Measurements from ENCODE around the gene RARRES2. TPM values are rescaled to one million over a fixed set of nuclear protein-coding genes. Genes with fewer than 3 reads are reported as not detected.

Gene RARRES2
- total RNA-seq, 1 donor from 2014 or later: 4.9 TPM

DNA sequence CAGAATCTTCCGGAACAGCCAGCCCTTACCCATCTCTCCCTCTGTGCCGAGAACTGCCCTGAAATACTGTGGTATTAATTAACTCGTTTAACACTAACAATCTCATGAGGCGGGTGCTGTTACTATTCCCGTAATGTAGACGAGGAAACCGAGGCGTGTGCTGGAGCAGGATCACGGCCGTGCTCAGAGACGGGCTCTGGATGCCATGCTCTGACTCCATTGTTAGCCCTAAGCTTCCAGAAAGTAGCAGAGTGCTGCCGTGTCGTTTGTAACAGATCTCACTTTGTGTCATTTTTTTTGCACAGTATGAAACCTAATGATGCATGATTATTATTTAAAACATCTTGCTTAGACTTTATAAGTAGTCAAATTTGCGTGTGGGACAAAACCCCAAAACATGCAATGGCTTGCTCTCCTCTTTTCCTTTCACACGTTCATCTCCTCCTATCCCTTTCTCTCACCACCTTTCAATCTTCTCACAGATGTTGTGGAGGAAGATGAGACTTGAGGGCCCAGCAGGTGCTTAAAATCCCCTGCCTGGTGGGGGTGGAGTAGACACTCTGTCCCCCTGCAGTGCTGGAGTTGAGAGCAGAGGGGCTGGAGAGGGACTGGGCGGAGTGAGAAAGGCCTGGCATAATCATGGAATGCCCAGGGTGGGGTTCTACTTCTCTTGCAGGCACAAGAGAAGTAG lies 17.6 kb downstream of the RARRES2 start:
- H3K36me3 Mint-ChIP-seq (ENCODE audit: low read depth, unreplicated experiment): peaks cover 11% of the 10 kb centered on the region
- H3K4me1 Mint-ChIP-seq (ENCODE audit: unreplicated experiment): peaks cover 30% of the 10 kb centered on the region
- no peak overlapping the region for H3K27ac Mint-ChIP-seq (ENCODE audit: unreplicated experiment)
- H3K9me3 Mint-ChIP-seq (ENCODE audit: unreplicated experiment): no peaks in the 10 kb centered on the region
- H3K27me3 Mint-ChIP-seq (ENCODE audit: unreplicated experiment): peaks cover 15% of the 10 kb centered on the region
- DNase-seq (ENCODE audit: low spot score): no peak
- TF ChIP-seq CTCF (IDR thresholded peaks at IDR 0.05; ENCODE audit: unreplicated experiment): no peak
- peak overlapping the region; percentile 89 for H3K4me3 Mint-ChIP-seq (ENCODE audit: unreplicated experiment)

GRCh38 chr7:150322833-150323681 lies 18.4 kb downstream of the RARRES2 start, which contains the start of the genes ACTR3C and LRRC61:
Gene ACTR3C, minus strand, starts transcription at chr7:150323545. Its CDS starts 28,249 bp downstream, at chr7:150295296.
Gene LRRC61, plus strand, starts transcription at chr7:150323355. Its CDS starts 13,507 bp downstream, at chr7:150336862.
- Mint-ChIP-seq H3K27ac (ENCODE audit: unreplicated experiment) (no peak within 1 kb of the TSS), H3K4me3 (ENCODE audit: unreplicated experiment) (peak within 1 kb of the TSS; percentile 89), H3K36me3 (ENCODE audit: low read depth, unreplicated experiment) (peaks cover 10% of the 10 kb centered on the region), H3K9me3 (ENCODE audit: unreplicated experiment) (no peaks in the 10 kb centered on the region), H3K27me3 (ENCODE audit: unreplicated experiment) (peaks cover 15% of the 10 kb centered on the region), H3K4me1 (ENCODE audit: unreplicated experiment) (peaks cover 30% of the 10 kb centered on the region)
- no peak for DNase-seq (ENCODE audit: low spot score)
- TF ChIP-seq CTCF (IDR thresholded peaks at IDR 0.05; ENCODE audit: unreplicated experiment): peak; percentile 27

DNA sequence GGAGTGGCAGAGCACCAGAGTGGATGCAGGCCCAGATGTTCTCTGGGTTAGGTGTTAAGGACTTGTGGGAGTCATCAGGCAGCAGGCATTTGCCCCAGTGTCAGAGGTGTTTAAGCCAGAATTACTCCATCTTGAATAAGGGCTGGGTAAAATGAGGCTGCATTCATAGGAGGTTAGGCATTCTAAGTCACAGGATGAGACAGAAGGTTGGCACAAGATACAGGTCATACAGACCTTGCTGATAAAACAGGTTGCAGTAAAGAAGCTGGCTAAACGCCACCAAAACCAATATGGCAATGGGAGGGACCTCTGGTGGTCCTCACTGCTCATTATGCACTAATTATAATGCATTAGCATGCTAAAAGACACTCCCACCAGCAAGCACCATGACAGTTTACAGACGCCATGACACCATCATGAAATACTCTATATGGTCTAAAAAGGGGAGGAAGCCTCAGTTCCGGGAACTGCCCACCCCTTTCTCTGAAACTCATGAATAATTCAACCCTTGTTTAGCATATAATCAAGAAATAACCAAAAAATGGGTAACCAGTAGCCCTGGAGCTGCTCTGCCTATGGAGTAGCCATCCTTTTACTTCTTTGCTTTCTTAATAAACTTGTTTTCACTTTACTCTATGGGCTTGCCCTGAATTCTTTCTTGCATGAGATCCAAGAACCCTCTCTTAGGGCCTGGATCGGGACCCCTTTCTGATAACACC lies 19.2 kb downstream of the RARRES2 start:
- no peak for TF ChIP-seq CTCF (IDR thresholded peaks at IDR 0.05; ENCODE audit: unreplicated experiment)
- Mint-ChIP-seq H3K36me3 (ENCODE audit: low read depth, unreplicated experiment) (peaks cover 10% of the 10 kb centered on the region), H3K27ac (ENCODE audit: unreplicated experiment) (no peak overlapping the region), H3K4me3 (ENCODE audit: unreplicated experiment) (peak overlapping the region; percentile 70), H3K27me3 (ENCODE audit: unreplicated experiment) (peaks cover 15% of the 10 kb centered on the region), H3K4me1 (ENCODE audit: unreplicated experiment) (peaks cover 33% of the 10 kb centered on the region), H3K9me3 (ENCODE audit: unreplicated experiment) (no peaks in the 10 kb centered on the region)
- no peak for DNase-seq (ENCODE audit: low spot score)

GRCh38 chr7:150321788-150322113 lies 19.7 kb downstream of the RARRES2 start:
- H3K36me3 Mint-ChIP-seq (ENCODE audit: low read depth, unreplicated experiment): peaks cover 10% of the 10 kb centered on the region
- DNase-seq (ENCODE audit: low spot score): no peak
- no peak overlapping the region for H3K27ac Mint-ChIP-seq (ENCODE audit: unreplicated experiment)
- H3K4me1 Mint-ChIP-seq (ENCODE audit: unreplicated experiment): peaks cover 33% of the 10 kb centered on the region
- H3K9me3 Mint-ChIP-seq (ENCODE audit: unreplicated experiment): no peaks in the 10 kb centered on the region
- H3K27me3 Mint-ChIP-seq (ENCODE audit: unreplicated experiment): peaks cover 12% of the 10 kb centered on the region
- H3K4me3 Mint-ChIP-seq (ENCODE audit: unreplicated experiment): no peak overlapping the region
- no peak for TF ChIP-seq CTCF (IDR thresholded peaks at IDR 0.05; ENCODE audit: unreplicated experiment)
